ENCODE results near the gene SPATA17.

Gene SPATA17

GRCh38 chr1:217910791-217911320 is 279.7 kb downstream of the SPATA17 start:
- no peak for DNase-seq (ENCODE audit: extremely low read depth in 1 of 2, low read depth in 1 of 2)

DNA sequence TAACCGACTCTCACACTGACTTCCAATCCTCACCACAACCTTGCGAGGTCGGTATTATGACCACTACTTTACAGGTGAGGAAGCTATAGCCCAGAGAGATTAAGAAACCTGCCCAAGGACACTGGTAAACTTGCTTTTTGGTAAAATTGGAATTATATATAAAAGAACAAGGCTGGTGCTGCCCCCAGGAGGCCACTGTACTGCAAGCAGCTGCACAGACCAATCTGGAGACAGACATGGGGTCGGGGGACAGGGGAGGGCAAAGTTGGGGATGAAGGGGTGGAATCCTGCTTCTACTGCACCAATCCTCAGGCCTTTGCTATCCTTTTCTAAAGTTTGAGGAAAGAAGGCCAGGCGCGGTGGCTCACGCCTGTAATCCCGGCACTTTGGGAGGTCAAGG is 280.8 kb downstream of the SPATA17 start:
- DNase-seq (ENCODE audit: extremely low read depth in 1 of 2, low read depth in 1 of 2) = no peak

DNA sequence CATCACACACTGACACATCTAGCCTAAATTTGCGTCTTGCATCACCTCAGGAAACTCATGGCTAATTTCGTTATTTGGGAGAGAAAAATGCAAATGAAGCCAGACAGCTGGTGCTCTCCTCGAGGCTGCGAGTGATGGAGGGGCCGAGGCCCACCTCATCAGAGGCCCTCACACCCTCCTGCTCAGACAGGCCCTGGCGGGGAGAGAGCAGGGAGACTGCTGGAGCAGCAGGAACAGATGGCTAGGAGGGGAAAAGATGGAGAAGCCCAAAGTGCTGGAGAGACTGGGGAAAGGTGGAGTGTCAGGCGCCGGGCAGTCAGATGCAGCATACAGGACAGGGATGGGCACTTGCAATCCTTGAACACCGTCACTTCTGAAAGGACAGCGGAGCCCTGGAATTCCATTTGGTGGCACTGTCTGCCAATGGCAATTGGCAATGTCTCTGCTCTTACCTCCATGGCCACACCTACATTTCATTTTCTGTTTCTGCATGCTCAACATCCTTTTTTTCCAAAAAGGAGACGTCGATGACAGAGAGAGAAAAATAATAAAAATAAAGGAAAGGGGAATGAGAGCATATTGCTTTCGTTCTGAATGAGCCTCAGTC is 286.2 kb downstream of the SPATA17 start:
- no peak for DNase-seq (ENCODE audit: extremely low read depth in 1 of 2, low read depth in 1 of 2)

GRCh38 chr1:217919683-217920388 is 288.7 kb downstream of the SPATA17 start:
- DNase-seq (ENCODE audit: extremely low read depth in 1 of 2, low read depth in 1 of 2) = no peak
